Activated CD4-positive, alpha-beta T cell treated with anti-CD3 and anti-CD28 coated beads for 24 hours (primary cell): ENCODE data around the gene IL3RA.
"Not testable (repeated sequence)": the region's sequence is repeated elsewhere in the genome, so short reads cannot be mapped to it uniquely, and the experiment has no call there.

ENCODE experiments used
- DNase-seq, 2 donors: peaks; one replicate each; pipeline ENCODE4 v3.0.0-alpha.2; 2020; ENCODE audit warnings: low read depth in 2 of 2

IL3RA gene

DNA sequence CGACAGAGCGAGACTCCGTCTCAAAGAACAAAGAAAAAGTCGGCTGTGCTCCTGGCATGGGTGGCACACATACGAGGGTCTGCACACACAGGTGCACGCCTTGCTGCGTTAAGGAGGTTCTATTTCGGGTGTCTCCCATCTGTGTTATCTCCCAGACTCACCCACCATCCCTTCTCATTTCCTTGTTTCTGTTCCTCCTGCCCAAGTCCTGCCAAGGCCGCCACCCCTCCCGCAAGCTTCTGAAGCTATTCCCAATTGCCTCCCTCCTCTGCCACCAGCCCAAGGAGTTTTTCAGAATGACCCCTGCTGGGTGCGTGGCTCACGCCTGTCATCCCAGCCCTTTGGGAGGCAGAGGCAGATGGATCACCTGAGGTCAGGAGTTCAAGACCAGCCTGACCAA lies 6.0 kb upstream of the IL3RA start:
- DNase-seq: no peak

DNA sequence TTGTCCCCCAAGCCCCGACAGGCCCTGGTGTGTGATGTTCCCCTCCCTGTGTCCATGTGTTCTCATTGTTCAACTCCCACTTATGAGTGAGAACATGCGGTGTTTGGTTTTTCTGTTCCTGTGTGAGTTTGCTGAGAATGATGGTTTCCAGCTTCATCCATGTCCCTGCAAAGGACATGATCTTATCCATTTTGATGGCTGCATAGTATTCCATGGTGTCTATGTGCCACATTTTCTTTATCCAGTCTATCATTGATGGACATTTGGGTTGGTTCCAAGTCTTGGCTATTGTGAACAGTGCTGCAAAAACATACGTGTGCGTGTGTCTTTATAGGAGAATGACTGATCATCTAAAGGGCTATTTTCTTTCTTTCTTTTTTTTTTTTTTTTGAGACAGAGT lies 4.2 kb upstream of the IL3RA start:
- DNase-seq: not testable (repeated sequence)

DNA sequence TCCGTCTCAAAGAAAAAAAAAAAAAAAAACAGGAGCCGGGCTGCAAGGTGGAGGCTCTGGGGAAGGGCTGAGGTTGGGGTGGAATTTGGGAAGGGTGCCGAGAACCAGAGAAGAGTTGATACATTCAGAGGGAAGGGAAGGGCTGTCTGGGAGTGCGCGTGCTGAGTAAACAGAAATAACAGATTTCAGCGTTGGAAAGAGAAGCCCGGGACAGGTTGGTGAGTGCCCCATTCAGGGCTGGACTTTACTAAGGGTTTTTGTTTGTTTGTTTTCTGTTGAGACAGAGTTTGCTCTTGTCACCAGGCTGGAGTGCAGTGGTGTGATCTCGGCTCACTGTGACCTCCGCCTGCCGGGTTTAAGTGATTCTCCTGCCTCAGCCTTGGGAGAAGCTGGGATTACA lies 1.7 kb upstream of the IL3RA start:
- no peak for DNase-seq

DNA sequence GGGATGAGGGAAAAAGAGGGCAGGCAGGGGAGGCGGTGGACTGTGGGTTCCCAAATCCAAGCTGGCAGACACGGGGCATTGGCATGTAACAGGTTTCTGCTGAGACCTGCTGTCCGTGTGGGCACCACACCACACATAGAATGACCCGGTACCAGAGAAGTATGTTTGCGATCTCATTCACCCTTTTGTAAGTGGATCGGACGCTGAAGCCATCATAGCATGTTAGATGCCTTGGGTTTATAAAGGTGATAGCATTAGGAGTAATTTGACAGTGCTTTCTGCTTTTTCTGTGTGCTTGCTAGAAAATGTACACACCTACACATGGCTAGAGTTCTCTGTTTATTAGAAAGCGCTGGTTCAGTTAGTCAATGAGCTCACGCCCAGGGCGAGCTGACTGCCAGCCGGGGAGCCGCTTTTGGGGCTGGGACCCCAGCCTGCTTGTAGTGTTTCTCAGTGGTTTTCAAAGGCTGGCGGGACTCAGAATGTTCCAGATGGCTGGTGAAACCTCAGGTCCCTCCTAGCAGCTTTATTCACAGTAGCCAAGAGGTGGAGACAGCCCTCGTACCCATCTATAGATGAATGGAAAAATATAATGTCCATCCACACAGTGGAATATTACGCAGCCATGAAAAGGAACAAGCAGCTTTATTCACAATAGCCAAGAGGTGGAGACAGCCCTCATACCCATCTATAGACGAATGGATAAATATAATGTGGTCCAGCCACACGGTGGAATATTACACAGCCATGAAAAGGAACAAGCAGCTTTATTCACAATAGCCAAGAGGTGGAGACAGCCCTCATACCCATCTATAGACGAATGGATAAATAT lies 579 bp downstream of the IL3RA start:
- DNase-seq: no peak

DNA sequence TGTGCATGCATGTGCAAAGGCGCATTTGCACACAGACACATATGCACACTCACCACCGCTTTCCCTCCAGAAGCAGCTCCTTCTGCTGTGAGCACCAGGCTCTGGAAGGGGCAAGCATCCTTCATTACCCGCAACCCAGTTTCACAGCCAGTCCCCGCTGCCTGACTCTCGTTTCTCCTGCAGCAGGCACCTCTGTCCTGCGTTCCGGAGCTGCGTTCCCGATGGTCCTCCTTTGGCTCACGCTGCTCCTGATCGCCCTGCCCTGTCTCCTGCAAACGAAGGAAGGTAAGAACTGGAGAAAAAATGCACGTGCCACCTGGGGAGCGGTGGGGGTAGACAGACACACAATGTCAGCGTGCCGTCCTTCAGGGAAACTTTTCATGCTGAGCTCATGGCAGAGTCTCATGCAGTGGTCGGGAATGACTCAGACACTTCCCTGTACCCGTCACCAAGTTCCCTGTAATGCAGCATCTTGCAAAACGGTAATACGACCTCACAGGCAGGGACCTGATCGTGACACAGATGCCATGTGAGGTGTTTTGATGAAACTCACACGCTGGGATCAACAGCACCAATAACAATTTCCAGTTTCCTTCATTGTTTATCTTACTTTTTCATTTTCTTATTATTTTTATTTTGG lies 5.1 kb downstream of the IL3RA start:
- no peak for DNase-seq

DNA sequence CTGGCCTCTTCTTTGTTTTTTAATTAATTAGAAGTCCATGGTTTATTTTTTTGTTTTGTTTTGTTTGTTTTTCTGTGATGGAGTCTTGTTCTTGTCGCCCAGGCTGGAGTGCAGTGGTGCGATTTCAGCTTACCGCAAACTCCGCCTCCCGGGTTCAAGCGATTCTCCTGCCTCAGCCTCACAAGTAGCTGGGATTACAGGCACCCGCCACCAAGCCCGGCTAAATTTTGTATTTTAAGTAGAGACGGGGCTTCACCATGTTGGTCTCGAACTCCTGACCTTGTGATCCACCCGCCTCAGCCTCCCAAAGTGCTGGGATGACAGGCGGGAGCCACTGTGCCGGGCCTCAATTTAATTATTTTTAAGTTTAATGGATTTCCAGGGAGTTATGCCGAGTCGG lies 13.0 kb downstream of the IL3RA start:
- not testable (repeated sequence) for DNase-seq

DNA sequence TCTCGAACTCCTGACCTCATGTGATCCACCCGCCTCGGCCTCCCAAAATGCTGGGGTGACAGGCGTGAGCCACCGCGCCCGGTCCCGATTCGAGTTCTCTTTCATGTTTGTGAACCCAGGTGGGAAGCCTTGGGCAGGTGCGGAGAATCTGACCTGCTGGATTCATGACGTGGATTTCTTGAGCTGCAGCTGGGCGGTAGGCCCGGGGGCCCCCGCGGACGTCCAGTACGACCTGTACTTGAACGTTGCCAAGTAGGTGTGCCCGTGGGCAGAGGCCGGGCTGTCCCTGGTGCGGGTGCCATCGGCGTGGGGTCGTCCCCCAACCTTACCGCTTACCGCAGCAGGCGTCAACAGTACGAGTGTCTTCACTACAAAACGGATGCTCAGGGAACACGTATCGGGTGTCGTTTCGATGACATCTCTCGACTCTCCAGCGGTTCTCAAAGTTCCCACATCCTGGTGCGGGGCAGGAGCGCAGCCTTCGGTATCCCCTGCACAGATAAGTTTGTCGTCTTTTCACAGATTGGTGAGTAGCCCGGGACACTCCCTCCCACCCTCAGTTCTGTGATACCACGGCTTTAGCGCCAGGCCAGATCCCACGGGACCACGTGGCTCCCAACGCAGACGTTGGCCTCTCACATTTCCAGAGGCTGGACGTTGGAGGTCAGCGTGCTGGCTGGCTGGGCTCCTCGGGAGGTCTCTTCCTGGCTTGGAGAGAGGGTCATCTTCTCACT lies 15.6 kb downstream of the IL3RA start:
- no peak for DNase-seq

DNA sequence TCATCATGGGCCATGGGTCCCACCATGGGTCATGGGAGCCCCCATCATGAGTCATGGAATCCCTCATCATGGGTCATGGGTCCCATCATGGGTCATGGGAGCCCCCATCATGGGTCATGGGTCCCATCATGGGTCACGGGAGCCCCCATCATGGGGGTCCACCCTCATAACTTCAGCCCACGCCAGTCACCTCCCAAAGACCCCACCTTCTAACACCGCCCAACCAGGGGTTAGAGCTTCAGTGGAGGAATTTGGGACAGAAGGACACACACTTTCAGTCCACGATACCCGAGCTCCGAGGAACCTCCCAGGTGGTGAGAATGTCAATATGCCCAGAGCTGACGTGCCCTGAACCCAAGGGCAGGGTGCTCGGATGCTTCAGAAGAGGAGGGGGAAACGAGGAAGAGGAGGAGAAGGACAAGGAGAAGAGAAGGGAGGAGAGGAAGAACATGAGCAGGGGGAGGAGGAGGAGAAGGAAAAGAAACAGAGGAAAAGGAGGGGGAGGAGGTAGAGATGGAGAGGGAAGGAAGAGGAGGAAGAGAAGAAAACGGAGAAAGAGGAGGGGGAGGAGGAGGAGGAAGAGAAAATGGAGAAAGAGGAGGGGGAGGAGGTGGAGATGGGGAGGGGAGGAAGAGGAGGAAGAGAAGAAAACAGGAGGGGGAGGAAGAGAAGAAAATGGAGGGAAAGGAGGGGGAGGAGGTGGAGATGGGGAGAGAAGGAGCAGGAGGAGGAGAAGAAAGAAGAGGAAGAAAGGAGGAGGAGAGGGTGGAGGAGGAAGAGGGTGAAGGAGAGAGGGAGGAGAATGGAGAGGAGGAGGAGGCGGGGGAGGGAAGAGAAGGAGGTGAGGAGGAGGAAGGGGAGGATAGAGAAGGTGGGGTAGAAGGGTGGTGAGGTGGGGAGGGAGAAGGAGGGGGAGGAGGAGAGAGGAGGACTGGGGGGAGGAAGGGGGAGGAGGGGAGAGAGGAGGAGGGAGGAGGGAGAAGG lies 17.7 kb downstream of the IL3RA start:
- no peak for DNase-seq

DNA sequence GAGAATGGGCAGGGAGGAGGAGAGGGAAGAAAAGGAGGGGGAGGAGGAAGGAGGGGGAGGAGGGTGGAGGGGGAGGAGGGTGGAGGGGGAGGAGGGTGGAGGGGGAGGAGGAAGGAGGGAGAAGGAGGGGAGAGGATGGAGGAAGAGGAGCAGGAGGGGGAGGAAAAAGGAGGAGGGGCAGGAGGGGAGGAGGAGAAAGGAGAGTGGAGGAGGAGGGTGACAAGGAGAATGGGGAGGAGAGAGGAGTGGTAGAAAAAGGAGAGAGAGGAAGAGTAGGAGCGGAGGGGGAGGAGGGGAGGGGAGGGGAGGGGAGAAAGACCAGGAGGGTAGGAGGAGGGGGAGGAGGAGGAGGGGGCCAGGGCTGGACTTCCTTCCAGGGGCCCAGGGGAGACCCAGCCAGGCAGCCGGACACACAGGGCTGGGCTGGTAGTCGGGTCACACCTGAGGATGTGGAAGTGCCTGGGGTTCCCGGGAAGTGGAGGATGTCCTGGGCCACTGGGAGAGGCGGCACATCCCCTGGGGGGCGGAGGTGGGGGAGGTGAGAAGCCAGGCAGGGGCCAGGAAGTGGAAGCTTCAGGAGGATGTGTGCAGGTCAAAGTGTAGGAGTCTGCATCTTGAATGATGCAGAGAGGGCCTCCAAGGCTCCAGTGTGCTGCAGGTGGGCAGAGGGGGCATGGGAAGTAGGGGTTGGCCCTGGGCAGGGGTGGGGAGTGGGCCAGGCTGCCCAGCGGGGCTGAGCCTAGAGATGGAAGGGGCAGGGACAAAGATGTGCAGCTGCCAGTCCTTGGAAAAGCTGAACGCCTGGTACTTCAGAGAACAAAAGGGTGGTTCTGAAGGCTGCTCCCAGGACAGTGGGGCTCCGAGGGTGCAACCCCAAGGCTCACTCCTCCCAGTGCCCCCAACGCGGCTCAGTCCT lies 18.8 kb downstream of the IL3RA start:
- no peak for DNase-seq

DNA sequence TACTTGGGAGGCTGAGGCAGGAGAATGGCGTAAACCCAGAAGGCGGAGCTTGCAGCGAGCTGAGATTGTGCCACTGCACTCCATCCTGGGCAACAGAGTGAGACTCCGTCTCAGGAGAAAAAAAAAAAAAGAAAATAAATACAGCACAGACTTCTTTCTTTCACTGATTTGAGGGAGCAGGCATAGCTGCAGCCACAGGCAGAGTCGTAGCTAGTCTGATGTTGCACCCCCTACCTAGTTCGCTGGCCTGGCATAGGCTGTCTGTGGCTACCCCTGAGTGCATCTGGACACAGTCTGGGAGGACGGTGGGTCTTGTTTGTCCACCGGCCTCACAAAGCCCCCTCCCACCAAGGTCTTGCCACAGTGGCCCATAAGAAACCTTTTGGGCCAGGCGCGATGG lies 21.4 kb downstream of the IL3RA start:
- DNase-seq: no peak

DNA sequence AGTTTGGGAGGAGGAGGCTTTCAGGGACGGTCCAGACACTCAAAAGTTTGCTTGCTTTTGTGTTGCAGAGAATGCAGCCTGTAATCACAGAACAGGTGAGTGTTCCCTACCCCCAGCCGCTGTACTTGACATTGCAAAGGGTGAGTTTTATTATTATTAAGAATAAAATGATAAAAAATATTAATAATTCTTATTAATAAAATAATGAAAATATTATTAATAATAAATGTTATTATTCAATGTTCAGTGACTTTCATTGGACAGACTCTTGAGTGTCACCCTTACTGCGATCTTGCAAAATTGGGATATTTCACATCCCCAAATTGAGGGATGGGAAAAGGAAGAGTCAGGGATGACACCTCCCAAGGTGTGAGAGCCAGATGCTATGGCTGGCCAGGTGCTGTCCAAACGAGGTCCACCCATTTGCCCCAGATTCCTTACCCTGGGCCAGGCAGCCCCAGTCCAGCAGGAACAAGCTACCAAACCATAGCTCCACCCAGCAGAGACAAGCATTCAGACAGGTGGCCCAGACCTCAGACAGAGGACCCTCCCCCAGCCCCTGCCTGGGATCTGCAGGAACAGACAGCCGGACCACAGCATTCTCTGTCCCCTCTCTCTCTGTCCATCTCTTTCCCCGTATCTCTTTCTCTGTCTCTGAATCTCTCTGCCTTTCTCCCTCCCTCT lies 22.4 kb downstream of the IL3RA start:
- DNase-seq: no peak

DNA sequence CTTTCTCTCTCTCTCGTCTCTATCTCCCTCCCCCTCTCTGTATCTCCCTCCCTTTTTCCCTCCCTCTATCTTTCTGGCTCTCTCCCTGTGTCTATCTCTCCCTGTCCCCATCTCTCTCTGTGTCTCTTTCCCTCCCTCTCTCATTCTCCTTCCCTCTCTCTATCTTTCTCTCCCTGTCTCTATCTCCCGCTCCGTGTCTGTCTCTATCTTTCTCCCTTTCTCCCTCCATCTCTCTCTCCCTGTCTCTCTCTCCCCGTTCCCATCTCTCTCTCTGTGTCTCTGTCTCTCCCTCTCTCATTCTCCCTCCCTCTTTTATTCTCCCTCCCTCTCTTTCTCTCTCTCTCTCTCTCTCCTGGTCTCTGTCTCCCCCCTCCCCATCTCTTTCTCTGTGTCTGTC lies 22.9 kb downstream of the IL3RA start:
- no peak for DNase-seq

DNA sequence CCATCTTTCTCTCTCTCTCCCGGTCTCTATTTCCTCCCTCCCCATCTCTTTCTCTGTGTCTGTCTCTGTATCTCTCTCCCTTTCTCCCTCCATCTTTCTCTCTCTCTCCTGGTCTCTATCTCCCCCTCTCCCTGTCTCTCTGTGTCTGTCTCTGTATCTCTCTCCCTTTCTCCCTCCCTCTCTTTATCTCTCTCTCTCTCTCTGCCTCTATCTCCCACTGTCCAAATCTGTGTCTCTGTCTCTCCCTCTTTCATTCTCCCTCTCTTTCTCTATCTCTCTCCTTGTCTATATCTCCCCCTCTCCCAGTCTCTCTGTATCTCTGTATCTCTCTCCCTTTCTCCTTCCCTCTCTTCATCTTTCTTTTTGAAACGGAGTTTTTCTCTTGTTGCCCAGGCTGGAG lies 23.6 kb downstream of the IL3RA start:
- no peak for DNase-seq

DNA sequence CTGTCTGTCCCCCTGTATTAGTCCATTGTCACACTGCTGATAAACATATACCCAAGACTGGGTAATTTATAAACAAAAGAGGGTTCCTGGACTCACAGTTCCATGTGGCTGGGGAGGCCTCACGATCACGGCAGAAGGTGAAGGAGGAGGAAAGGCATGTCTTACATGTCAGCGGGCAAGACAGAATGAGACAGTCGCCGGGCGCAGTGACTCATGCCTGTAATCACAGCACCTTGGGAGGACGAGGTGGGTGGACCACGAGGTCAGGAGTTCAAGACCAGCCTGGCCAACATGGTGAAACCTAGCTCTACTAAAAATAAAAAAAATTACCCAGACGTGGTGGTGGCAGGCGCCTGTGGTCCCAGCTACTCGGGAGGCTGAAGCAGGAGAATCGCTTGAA lies 24.7 kb downstream of the IL3RA start:
- no peak for DNase-seq

DNA sequence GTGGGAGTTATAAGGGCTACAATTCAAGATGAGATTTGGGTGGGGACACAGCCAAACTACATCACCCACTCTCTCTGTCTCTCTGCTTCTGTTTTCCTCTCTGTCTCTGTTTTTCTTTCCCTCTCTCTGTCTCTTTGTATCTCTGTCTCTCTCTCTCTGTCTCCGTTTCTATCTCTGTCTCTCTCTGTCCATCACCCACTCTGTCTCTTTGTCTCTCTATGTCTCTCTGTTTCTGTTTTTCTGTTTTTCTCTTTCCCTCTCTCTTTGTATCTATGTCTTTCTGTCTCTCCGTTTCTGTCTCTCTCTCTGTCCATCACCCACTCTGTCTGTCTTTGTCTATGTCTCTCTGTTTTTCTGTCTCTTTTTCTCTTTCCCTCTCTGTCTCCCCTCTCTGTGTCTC lies 25.3 kb downstream of the IL3RA start:
- DNase-seq: no peak

DNA sequence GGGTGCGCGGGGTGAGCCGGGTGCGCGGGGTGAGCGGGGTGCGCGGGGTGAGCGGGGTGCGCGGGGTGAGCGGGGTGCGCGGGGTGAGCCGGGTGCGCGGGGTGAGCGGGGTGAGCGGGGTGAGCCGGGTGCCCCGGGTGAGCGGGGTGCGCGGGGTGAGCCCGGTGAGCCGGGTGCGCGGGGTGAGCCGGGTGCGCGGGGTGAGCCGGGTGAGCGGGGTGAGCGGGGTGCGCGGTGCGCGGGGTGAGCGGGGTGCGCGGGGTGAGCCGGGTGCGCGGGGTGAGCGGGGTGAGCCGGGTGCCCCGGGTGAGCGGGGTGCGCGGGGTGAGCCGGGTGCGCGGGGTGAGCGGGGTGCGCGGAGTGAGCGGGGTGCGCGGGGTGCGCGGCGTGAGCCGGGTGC lies 29.8 kb downstream of the IL3RA start:
- not testable (repeated sequence) for DNase-seq

DNA sequence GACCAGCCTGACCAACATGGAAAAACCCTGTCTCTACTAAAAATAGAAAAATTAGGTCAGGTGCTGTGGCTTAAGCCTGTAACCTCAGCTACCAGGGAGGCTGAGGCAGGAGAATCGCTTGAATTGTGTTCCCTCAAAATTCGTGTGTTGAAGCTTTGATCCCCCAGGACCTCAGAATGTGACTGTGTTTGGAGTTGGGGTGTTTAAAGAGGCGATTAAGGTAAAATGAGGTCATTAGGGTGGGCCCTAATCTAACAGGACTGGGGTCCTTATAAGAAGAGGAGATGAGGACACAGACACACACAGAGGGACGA lies 31.8 kb downstream of the IL3RA start:
- no peak for DNase-seq

DNA sequence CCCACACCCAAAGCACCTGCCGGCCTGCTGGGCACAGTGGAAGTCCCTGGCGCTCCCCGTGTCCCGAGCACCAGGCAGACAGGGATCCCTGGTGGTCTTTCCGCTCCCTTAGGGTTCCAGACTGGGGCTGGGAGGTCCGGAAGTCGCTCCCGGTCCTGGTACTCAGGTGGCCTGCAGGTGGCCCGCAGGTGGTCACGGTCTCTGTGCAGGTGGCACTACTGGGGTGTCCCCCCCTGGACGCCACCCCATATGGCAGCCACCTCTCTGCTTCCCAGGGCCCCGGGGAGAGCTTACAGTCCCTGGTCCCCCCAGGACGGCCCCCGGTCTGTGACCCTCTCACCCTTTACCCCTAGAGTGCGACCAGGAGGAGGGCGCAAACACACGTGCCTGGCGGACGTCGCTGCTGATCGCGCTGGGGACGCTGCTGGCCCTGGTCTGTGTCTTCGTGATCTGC lies 41.7 kb downstream of the IL3RA start:
- DNase-seq: no peak

DNA sequence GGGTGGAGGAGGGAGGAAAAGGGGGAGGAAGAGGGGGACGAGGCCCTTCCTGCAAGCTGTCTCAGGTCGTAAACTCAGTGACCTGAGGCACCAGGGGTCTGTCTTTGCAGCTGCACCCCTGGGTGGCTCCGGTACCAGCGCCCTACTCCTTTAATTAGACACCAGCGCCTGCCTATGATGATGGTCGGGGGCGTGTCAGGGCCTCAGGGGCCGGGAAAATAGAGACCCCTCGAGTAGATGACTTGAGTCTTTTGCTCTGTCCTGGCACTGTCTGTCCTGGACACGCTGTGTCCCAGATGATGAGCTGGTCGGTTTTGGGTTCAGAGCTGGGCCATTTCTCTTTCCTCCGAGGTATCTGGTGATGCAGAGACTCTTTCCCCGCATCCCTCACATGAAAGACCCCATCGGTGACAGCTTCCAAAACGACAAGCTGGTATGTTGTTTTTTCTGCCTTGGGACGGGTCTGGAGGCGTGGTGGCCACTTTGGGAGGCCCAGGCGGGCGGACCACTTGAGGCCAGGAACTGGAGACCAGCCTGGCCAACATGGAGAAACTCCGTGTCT lies 44.2 kb downstream of the IL3RA start:
- DNase-seq: no peak
